Measurements from ENCODE around the gene MLLT10.

The MLLT10 gene

DNA sequence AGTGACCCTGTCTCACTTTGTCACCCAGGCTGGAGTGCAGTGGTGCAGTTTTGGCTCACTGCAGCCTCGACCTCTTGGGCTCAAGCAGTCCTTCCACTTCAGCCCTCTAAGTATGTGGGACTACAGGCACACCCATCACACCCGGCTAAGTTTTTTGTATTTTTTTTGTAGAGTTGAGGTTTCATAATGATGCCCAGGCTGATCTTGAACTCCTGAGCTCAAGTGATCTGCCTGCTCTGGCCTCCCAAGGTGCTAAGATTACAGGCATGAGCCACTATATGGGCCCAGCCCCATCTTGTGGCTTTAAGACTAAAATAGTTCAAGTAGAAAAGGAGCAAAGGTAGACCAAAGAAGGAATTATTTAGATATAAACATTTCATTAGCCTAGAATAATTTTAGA, 65.5 kb downstream of the MLLT10 start:
- Histone ChIP-seq H3K4me2 (ENCODE audit: insufficient read depth, low read length) (no peak overlapping the region), H3K79me2 (ENCODE audit: insufficient read depth, low read length) (peaks cover 77% of the 10 kb centered on the region), H3K4me1 (ENCODE audit: insufficient read depth, low read length) (no peaks in the 10 kb centered on the region), H4K20me1 (ENCODE audit: insufficient read depth, low read length) (peaks cover 7% of the 10 kb centered on the region; the same call in 1 of the 2 replicates), H3K4me3 (ENCODE audit: low read depth in 1 of 2, low read length in 2 of 2) (no peak overlapping the region), H3K9ac (ENCODE audit: low read depth, low read length) (no peak overlapping the region), H3K27me3 (ENCODE audit: insufficient read depth, low read length, poor library complexity) (no peaks in the 10 kb centered on the region), H3K27ac (ENCODE audit: low read length) (no peak overlapping the region), H3K36me3 (ENCODE audit: insufficient read depth, low read length) (peaks cover 9% of the 10 kb centered on the region), H3K9me3 (ENCODE audit: insufficient read depth, low read length, severe bottlenecking) (no peaks in the 10 kb centered on the region), H2AFZ (ENCODE audit: low read depth, low read length) (no peak overlapping the region)
- DNase-seq (no peak), ATAC-seq (ENCODE audit: insufficient read depth, low read depth) (no peak)
- TF ChIP-seq, protein P1, sequence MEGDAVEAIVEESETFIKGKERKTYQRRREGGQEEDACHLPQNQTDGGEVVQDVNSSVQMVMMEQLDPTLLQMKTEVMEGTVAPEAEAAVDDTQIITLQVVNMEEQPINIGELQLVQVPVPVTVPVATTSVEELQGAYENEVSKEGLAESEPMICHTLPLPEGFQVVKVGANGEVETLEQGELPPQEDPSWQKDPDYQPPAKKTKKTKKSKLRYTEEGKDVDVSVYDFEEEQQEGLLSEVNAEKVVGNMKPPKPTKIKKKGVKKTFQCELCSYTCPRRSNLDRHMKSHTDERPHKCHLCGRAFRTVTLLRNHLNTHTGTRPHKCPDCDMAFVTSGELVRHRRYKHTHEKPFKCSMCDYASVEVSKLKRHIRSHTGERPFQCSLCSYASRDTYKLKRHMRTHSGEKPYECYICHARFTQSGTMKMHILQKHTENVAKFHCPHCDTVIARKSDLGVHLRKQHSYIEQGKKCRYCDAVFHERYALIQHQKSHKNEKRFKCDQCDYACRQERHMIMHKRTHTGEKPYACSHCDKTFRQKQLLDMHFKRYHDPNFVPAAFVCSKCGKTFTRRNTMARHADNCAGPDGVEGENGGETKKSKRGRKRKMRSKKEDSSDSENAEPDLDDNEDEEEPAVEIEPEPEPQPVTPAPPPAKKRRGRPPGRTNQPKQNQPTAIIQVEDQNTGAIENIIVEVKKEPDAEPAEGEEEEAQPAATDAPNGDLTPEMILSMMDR (IDR thresholded peaks at IDR 0.05; ENCODE audit: borderline replicate concordance, extremely low read depth, low read length, poor library complexity, severe bottlenecking): no peak
- no peak for TF ChIP-seq EZH2 (IDR thresholded peaks at IDR 0.05; ENCODE audit: borderline replicate concordance, low read depth, low read length, severe bottlenecking)

DNA sequence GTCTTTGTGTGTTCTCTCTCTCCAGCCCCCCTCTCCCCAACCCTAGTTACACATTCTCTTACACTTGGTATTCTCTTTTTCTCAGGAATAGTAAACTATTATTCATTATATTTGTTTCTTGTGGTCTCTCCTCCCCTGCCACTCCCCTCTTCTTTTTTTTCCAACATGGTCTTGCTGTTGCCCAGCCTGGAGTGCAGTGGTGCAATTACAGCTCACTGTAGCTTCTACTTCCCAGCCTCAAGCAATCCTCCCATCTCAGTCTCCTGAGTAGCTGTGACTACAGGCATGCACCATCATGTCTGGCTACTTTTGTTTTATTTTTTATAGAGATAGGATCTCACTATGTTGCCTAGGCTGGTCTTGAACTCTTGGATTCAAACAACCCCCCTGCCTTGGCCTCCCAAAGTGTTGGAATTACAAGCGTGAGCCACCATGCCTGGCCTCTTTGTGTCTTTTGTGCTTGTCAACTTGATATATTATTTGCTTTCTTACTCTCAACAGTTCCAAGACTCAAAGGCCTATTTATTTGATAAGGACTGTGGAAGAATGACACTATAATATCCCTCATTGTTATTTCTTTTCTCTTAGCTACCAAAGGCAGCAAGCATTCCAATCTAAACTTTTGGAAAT, 66.9 kb downstream of the MLLT10 start:
- H3K79me2 ChIP-seq (ENCODE audit: insufficient read depth, low read length): peaks cover 77% of the 10 kb centered on the region
- no peaks in the 10 kb centered on the region for H3K27me3 ChIP-seq (ENCODE audit: insufficient read depth, low read length, poor library complexity)
- H3K4me1 ChIP-seq (ENCODE audit: insufficient read depth, low read length): no peaks in the 10 kb centered on the region
- no peak overlapping the region for H3K4me3 ChIP-seq (ENCODE audit: low read depth in 1 of 2, low read length in 2 of 2)
- no peak overlapping the region for H3K27ac ChIP-seq (ENCODE audit: low read length)
- H3K36me3 ChIP-seq (ENCODE audit: insufficient read depth, low read length): peaks cover 19% of the 10 kb centered on the region
- no peak for TF ChIP-seq EZH2 (IDR thresholded peaks at IDR 0.05; ENCODE audit: borderline replicate concordance, low read depth, low read length, severe bottlenecking)
- TF ChIP-seq, protein P1 (IDR thresholded peaks at IDR 0.05; ENCODE audit: borderline replicate concordance, extremely low read depth, low read length, poor library complexity, severe bottlenecking): no peak
- H3K9me3 ChIP-seq (ENCODE audit: insufficient read depth, low read length, severe bottlenecking): no peaks in the 10 kb centered on the region
- ATAC-seq (ENCODE audit: insufficient read depth, low read depth) (no peak), DNase-seq (no peak)
- no peak overlapping the region for H3K4me2 ChIP-seq (ENCODE audit: insufficient read depth, low read length)
- no peak overlapping the region for H3K9ac ChIP-seq (ENCODE audit: low read depth, low read length)
- H4K20me1 ChIP-seq (ENCODE audit: insufficient read depth, low read length): peaks cover 10% of the 10 kb centered on the region; the same call in 1 of the 2 replicates
- no peak overlapping the region for H2AFZ ChIP-seq (ENCODE audit: low read depth, low read length)

DNA sequence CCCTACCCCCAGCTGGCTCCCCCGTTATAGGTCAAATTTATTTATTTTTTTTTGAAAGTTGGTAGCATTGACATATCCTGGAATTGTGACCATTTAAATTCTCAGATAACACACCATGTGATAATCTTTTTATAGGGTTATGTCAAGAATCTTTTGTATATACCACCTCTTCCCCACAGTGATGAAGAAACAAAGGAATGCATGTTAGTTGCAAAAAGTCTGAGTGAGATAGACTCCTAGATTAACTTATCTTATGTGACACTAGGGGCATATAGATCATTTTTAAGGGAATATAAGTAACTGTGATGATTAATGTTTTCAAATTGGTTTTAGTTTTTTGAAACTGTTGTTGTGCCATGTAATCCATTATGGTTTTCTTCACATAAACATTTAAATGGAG, 68.3 kb downstream of the MLLT10 start:
- ATAC-seq (ENCODE audit: insufficient read depth, low read depth): no peak
- Histone ChIP-seq H3K36me3 (ENCODE audit: insufficient read depth, low read length) (peaks cover 31% of the 10 kb centered on the region), H3K4me2 (ENCODE audit: insufficient read depth, low read length) (no peak overlapping the region), H3K27ac (ENCODE audit: low read length) (no peak overlapping the region), H2AFZ (ENCODE audit: low read depth, low read length) (no peak overlapping the region), H3K9ac (ENCODE audit: low read depth, low read length) (no peak overlapping the region), H3K27me3 (ENCODE audit: insufficient read depth, low read length, poor library complexity) (no peaks in the 10 kb centered on the region), H3K4me1 (ENCODE audit: insufficient read depth, low read length) (no peaks in the 10 kb centered on the region), H3K79me2 (ENCODE audit: insufficient read depth, low read length) (peaks cover 80% of the 10 kb centered on the region), H3K9me3 (ENCODE audit: insufficient read depth, low read length, severe bottlenecking) (no peaks in the 10 kb centered on the region), H4K20me1 (ENCODE audit: insufficient read depth, low read length) (peaks cover 13% of the 10 kb centered on the region; the same call in 1 of the 2 replicates), H3K4me3 (ENCODE audit: low read depth in 1 of 2, low read length in 2 of 2) (no peak overlapping the region)
- TF ChIP-seq, protein P1 (IDR thresholded peaks at IDR 0.05; ENCODE audit: borderline replicate concordance, extremely low read depth, low read length, poor library complexity, severe bottlenecking): no peak
- TF ChIP-seq EZH2 (IDR thresholded peaks at IDR 0.05; ENCODE audit: borderline replicate concordance, low read depth, low read length, severe bottlenecking): no peak
- DNase-seq: no peak

Data from DND-41 (cell line).